ENCODE measurements around the gene CPB2.

DNA sequence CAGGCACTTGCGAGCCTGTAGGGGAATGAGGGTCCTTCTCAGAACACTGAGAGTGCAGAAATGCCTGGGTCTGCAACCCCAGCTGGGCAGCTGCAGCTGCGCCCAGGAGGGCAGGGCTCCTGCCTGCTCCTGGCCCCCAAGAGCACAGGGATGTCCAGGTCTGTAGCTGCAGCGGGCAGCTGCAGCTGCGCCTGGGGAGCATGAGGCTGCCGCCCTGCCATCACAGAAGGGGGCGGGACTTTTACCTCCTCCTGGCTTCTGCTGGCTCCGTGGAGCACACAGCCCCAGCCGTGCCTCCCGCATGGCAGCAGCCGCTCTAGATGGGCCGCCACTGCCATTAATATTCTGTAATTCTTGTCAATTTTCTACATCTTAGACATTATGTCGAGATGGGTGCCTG lies 17.8 kb downstream of the CPB2 start:
- no peak for TF ChIP-seq CREB1 (IDR thresholded peaks at IDR 0.05; ENCODE audit: low read depth)
- no peak for TF ChIP-seq TEAD4 (IDR thresholded peaks at IDR 0.05)
- no peak for TF ChIP-seq EGR1 (IDR thresholded peaks at IDR 0.05)
- no peak for TF ChIP-seq EP300 (IDR thresholded peaks at IDR 0.05; ENCODE audit: borderline replicate concordance)
- TF ChIP-seq CEBPB (IDR thresholded peaks at IDR 0.05) = no peak
- TF ChIP-seq, protein P1, sequence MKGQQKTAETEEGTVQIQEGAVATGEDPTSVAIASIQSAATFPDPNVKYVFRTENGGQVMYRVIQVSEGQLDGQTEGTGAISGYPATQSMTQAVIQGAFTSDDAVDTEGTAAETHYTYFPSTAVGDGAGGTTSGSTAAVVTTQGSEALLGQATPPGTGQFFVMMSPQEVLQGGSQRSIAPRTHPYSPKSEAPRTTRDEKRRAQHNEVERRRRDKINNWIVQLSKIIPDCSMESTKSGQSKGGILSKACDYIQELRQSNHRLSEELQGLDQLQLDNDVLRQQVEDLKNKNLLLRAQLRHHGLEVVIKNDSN (IDR thresholded peaks at IDR 0.05) = no peak
- TF ChIP-seq, protein P2, sequence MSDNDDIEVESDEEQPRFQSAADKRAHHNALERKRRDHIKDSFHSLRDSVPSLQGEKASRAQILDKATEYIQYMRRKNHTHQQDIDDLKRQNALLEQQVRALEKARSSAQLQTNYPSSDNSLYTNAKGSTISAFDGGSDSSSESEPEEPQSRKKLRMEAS (IDR thresholded peaks at IDR 0.05) = no peak
- no peak for TF ChIP-seq TAF1 (IDR thresholded peaks at IDR 0.05; ENCODE audit: low read depth)
- no peak for TF ChIP-seq YY1 (IDR thresholded peaks at IDR 0.05; ENCODE audit: low read depth)
- TF ChIP-seq ZBTB7A (IDR thresholded peaks at IDR 0.05; ENCODE audit: low read depth) = no peak
- TF ChIP-seq FOXM1 (IDR thresholded peaks at IDR 0.05; ENCODE audit: borderline replicate concordance, low read depth) = no peak
- TF ChIP-seq TCF12 (IDR thresholded peaks at IDR 0.05; ENCODE audit: low read depth) = no peak

All from Ishikawa (cell line).